B cell (primary cell): Measurements from ENCODE around the gene MSX1. TPM values are rescaled to one million over a fixed set of nuclear protein-coding genes. Genes with fewer than 3 reads are reported as not detected.

ENCODE experiments used
- ATAC-seq: fragments of 200-7000 bp; cut with Tn5 transposase; one replicate; pipeline ENCODE4 v1.10.0; 2021; ENCODE audit warnings: low read depth, mild to moderate bottlenecking, moderate number of reproducible peaks, moderate library complexity
- CTCF ChIA-PET: fragments of 350-600 bp; sonication (Branson Sonifier 250); formaldehyde crosslinking; loops from one replicate; lab custom pipeline; 2021; ENCODE audit warnings: antibody characterized with exemption, inconsistent platforms; lab: Charles Lee
- POLR2A ChIA-PET: fragments of 350-600 bp; sonication (Branson Sonifier 250); formaldehyde crosslinking; loops from one replicate; lab custom pipeline; 2021; ENCODE audit warnings: antibody characterized with exemption; lab: Charles Lee
- DNase-seq: peaks from one replicate; pipeline ENCODE4 v3.0.0; 2013
- H2AFZ ChIP-seq: 2 replicates; pipeline ENCODE4 v1.6.1; 2012; ENCODE audit warnings: mild to moderate bottlenecking, low read depth, low read length; ENCODE audit not compliant: insufficient read depth, poor library complexity, severe bottlenecking
- H3K27ac ChIP-seq, 2 donors: 1 replicate in 1 of 2; 2 replicates in 1 of 2; pipeline ENCODE4 v1.5.1; 2012 to 2013; ENCODE audit warnings: low read length in 2 of 2, mild to moderate bottlenecking in 2 of 2, moderate library complexity in 1 of 2
- H3K27me3 ChIP-seq, 4 experiments: fragments of 200-600 bp in 1 of 4; sonication (generic) in 1 of 4; replicated peaks in 1 of 4; 1 replicate in 2 of 4; 2 replicates in 2 of 4; pipeline versions ENCODE4 v1.6.1 to v1.7.0; 2013 to 2016; ENCODE audit warnings: low read length in 3 of 4, mild to moderate bottlenecking in 2 of 4, mixed read lengths in 1 of 4, moderate library complexity in 1 of 4; ENCODE audit not compliant: insufficient read depth in 4 of 4, control insufficient read depth in 3 of 4; ENCODE audit errors: control extremely low read depth in 1 of 4
- H3K36me3 ChIP-seq, 2 experiments: replicated peaks in 1 of 2; 1 replicate in 1 of 2; 2 replicates in 1 of 2; pipeline versions ENCODE4 v1.6.1 to v1.7.1; 2013; ENCODE audit warnings: low read length in 1 of 2; ENCODE audit not compliant: insufficient read depth in 2 of 2, control insufficient read depth in 1 of 2; ENCODE audit errors: control extremely low read depth in 1 of 2, extremely low read depth in 1 of 2
- H3K4me1 ChIP-seq, 2 donors: fragments of 200-600 bp in 1 of 2; sonication (generic) in 1 of 2; 1 replicate in 1 of 2; 2 replicates in 1 of 2; pipeline versions ENCODE4 v1.5.1 to v1.6.1; 2013 to 2017; ENCODE audit warnings: low read length in 2 of 2; ENCODE audit not compliant: control insufficient read depth in 2 of 2, insufficient read depth in 2 of 2
- H3K4me2 ChIP-seq: replicated peaks from 2 replicates; pipeline ENCODE3; 2012; ENCODE audit warnings: mild to moderate bottlenecking, low read depth, low read length; ENCODE audit not compliant: poor library complexity, severe bottlenecking
- H3K4me3 ChIP-seq, 5 experiments: fragments of 200-600 bp in 1 of 5; sonication (generic) in 1 of 5; 1 replicate in 3 of 5; 2 replicates in 2 of 5; pipeline versions ENCODE4 v1.5.1 to v1.7.0; 2011 to 2016; ENCODE audit warnings: low read length in 4 of 5, mild to moderate bottlenecking in 4 of 5, low read depth in 2 of 5, control low read depth in 1 of 5, moderate library complexity in 1 of 5; ENCODE audit not compliant: insufficient read depth in 1 of 5; ENCODE audit errors: control extremely low read depth in 1 of 5, extremely low read depth in 1 of 5
- H3K79me2 ChIP-seq: fragments of 200-600 bp; sonication (generic); one replicate; pipeline ENCODE4 v1.6.0; 2016; ENCODE audit warnings: low read length; ENCODE audit not compliant: control insufficient read depth, insufficient read depth
- H3K9ac ChIP-seq: fragments of 200-600 bp; sonication (generic); 2 replicates; pipeline ENCODE4 v1.6.1; 2017; ENCODE audit warnings: mild to moderate bottlenecking, low read length, moderate library complexity
- H3K9me3 ChIP-seq, 3 donors: one replicate each; pipeline versions ENCODE4 v1.6.1 to v1.7.1; 2013; ENCODE audit warnings: low read length in 2 of 3; ENCODE audit not compliant: control insufficient read depth in 2 of 3, insufficient read depth in 1 of 3; ENCODE audit errors: control extremely low read depth in 1 of 3
- H4K20me1 ChIP-seq: 2 replicates; pipeline ENCODE4 v1.6.0; 2012; ENCODE audit warnings: mild to moderate bottlenecking, low read length; ENCODE audit not compliant: insufficient read depth, control insufficient read depth, poor library complexity, severe bottlenecking
- H3K27ac Mint-ChIP-seq: one replicate; pipeline ENCODE4 v1.8.0; 2021; ENCODE audit warnings: mixed read lengths
- H3K27me3 Mint-ChIP-seq: one replicate; pipeline ENCODE4 v1.8.0; 2021; ENCODE audit warnings: mixed read lengths
- H3K4me1 Mint-ChIP-seq: one replicate; pipeline ENCODE4 v1.8.0; 2021; ENCODE audit warnings: mixed read lengths
- H3K4me3 Mint-ChIP-seq: one replicate; pipeline ENCODE4 v1.8.0; 2021; ENCODE audit warnings: mixed read lengths
- H3K9me3 Mint-ChIP-seq: one replicate; pipeline ENCODE4 v1.8.0; 2022; ENCODE audit warnings: mixed read lengths; ENCODE audit not compliant: insufficient read depth
- CTCF ChIP-seq: fragments of 200-600 bp; IDR thresholded peaks from one replicate; pipeline ENCODE4 v1.8.0; 2022; ENCODE audit warnings: antibody characterized with exemption, mild to moderate bottlenecking
- EZH2 ChIP-seq: IDR thresholded peaks from 2 replicates; pipeline ENCODE4 v1.6.1; 2012; ENCODE audit warnings: borderline replicate concordance, low read depth, mild to moderate bottlenecking, moderate library complexity, low read length; ENCODE audit not compliant: insufficient read depth, poor library complexity, severe bottlenecking
- WGBS: methylation state at CpG from one replicate; pipeline ENCODE4 v1.1.5; 2013; ENCODE audit warnings: missing lambda C conversion rate; ENCODE audit not compliant: insufficient coverage; 5-methylcytosine and 5-hydroxymethylcytosine counted together
- intact Hi-C: fragments of 100-400 bp; cut with micrococcal nuclease; formaldehyde crosslinking; loops from one replicate; pipeline ENCODE4 v1.10.0; 2022
- polyA plus RNA-seq: library from polyadenylated mRNA; depleted of rRNA; stranded (reverse); fragments of >200 nt; gene quantifications from 2 replicates; pipeline ENCODE4 v1.2.3, GENCODE V29; 2012
- total RNA-seq, 2 donors: library from RNA; stranded (reverse); fragments of 120-200 nt in 1 of 2; gene quantifications; 1 replicate in 1 of 2; 2 replicates in 1 of 2; pipeline versions ENCODE4 v1.2.3 to v1.2.4, GENCODE V29; 2013 to 2022

MSX1 gene
- total and polyA plus RNA-seq, 2 donors (not counting 1 experiment from before 2014, with no cell fraction given): 0.09 TPM; not detected in 1

DNA sequence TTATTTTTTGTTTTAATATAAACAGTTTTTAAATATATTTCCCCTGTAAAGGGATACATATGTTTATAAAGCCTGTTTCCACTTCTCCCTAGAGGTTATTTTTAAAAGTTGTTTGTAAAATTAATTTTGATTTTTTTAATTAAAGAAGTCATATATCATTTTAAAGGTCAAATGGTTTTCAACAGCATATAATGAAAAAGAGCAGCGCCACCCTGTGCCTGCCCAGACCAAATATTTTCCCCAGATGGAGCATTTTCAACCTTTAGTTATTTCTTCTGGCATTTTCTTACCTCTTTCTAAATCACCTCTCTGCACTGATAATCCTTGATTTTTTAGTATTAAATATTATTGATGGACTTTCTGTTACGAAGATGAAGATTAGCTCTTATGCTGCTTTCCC lies 21.0 kb downstream of the MSX1 start:
- no peaks in the 10 kb centered on the region for H4K20me1 ChIP-seq
- Mint-ChIP-seq H3K27me3 (peaks cover 52% of the 10 kb centered on the region), H3K4me1 (no peaks in the 10 kb centered on the region), H3K4me3 (no peak overlapping the region), H3K27ac (no peak overlapping the region), H3K9me3 (no peaks in the 10 kb centered on the region)
- H3K4me3 ChIP-seq: no peak overlapping the region
- no peaks in the 10 kb centered on the region for H3K36me3 ChIP-seq
- no peaks in the 10 kb centered on the region for H3K9me3 ChIP-seq
- H3K27ac ChIP-seq: no peak overlapping the region
- no peak overlapping the region for H3K9ac ChIP-seq
- DNase-seq: no peak
- POLR2A ChIA-PET: no interaction called here
- no peak overlapping the region for H2AFZ ChIP-seq
- TF ChIP-seq CTCF: no peak
- H3K79me2 ChIP-seq: no peaks in the 10 kb centered on the region
- no CpG with 5 or more reads among the region's 2 CpGs for WGBS
- H3K4me2 ChIP-seq: no peak overlapping the region
- intact Hi-C loops: no loop called here
- H3K27me3 ChIP-seq: peaks cover 0 to 26% (median 18%) of the 10 kb centered on the region in 4 experiments
- CTCF ChIA-PET: interaction anchor here (1.2 to 2.1 kb wide), 3 partner anchors 13 to 398 kb away, joined by 3 to 5 read pairs (median 5); no protein-coding TSS in a partner anchor
- no peak for ATAC-seq
- H3K4me1 ChIP-seq: no peaks in the 10 kb centered on the region

DNA sequence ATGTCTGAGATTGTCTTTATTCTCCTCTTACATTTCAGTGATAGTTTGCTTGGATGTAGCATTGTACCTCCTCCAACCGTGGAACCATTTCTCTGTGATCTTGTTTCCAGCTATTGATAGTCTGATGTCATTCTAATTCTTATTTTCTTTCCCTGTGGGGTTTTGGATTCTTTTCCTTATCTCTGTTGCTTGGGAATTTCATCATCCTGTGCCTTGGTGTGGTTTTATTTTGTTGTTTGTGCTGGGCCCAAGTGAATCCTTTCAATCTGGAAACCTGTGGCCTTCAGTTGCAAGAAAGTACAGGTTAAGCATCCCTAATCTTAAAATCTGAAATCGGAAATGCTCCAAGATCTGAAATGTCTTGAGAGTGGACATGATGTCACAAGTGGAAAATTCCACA lies 22.0 kb downstream of the MSX1 start:
- ATAC-seq: no peak
- H3K4me2 ChIP-seq: no peak overlapping the region
- no peak overlapping the region for H3K4me3 ChIP-seq
- no peaks in the 10 kb centered on the region for H4K20me1 ChIP-seq
- peaks cover 0 to 21% (median 13%) of the 10 kb centered on the region in 4 experiments for H3K27me3 ChIP-seq
- H3K27ac Mint-ChIP-seq: no peak overlapping the region
- H3K4me3 Mint-ChIP-seq: no peak overlapping the region
- no peaks in the 10 kb centered on the region for H3K9me3 ChIP-seq
- no peak overlapping the region for H3K27ac ChIP-seq
- H3K9ac ChIP-seq: no peak overlapping the region
- no peak overlapping the region for H2AFZ ChIP-seq
- H3K27me3 Mint-ChIP-seq: peaks cover 48% of the 10 kb centered on the region
- no peak for TF ChIP-seq EZH2
- TF ChIP-seq CTCF: no peak
- H3K79me2 ChIP-seq: no peaks in the 10 kb centered on the region
- ChIA-PET CTCF (interaction anchor here (1.2 kb wide), 1 partner anchor 12 kb away, joined by 3 read pairs; no protein-coding TSS in a partner anchor), POLR2A (no interaction called here)
- no peaks in the 10 kb centered on the region for H3K4me1 ChIP-seq
- no peak for DNase-seq
- WGBS: no CpG with 5 or more reads among the region's 2 CpGs
- no peaks in the 10 kb centered on the region for H3K9me3 Mint-ChIP-seq
- no peaks in the 10 kb centered on the region for H3K36me3 ChIP-seq
- no peaks in the 10 kb centered on the region for H3K4me1 Mint-ChIP-seq
- intact Hi-C loops: no loop called here
